Upper lobe of right lung (tissue), 1 donor: ENCODE data around the gene CADPS. TPM values are rescaled to one million over a fixed set of nuclear protein-coding genes. Genes with fewer than 3 reads are reported as not detected.

Experiments used
- ATAC-seq: fragments of 200-7000 bp; cut with Tn5 transposase; one replicate; pipeline ENCODE4 v1.9.1; 2020; ENCODE audit warnings: mild to moderate bottlenecking, moderate library complexity
- DNase-seq: peaks from one replicate; pipeline ENCODE4 v3.0.0-alpha.2; 2020
- H3K27ac ChIP-seq: fragments of 200-600 bp; one replicate; pipeline ENCODE4 v1.8.0; 2022
- H3K27me3 ChIP-seq: fragments of 200-600 bp; one replicate; pipeline ENCODE4 v1.8.0; 2022; ENCODE audit warnings: mild to moderate bottlenecking
- H3K36me3 ChIP-seq: fragments of 200-600 bp; one replicate; pipeline ENCODE4 v1.8.0; 2022
- H3K4me1 ChIP-seq: fragments of 200-600 bp; one replicate; pipeline ENCODE4 v1.8.0; 2022
- H3K4me3 ChIP-seq: fragments of 200-600 bp; one replicate; pipeline ENCODE4 v1.8.0; 2022; ENCODE audit warnings: mild to moderate bottlenecking
- H3K9me3 ChIP-seq: fragments of 200-600 bp; one replicate; pipeline ENCODE4 v1.8.0; 2022
- intact Hi-C: fragments of 100-400 bp; cut with DNase I; formaldehyde crosslinking; loops from one replicate; pipeline ENCODE4 v1.11.0; 2022
- total RNA-seq: library from RNA; stranded (reverse); fragmentation: NEBNext Ultra II Directional; extraction: Animal tissue kit (Norgen Biotek cat#: 25700); gene quantifications from one replicate; pipeline ENCODE4 v1.2.1, GENCODE V29; 2021
- TF ChIP-seq, protein P1 (sequence below): fragments of 200-600 bp; IDR thresholded peaks from one replicate; pipeline ENCODE4 v1.8.0; 2022; ENCODE audit warnings: antibody characterized with exemption
- donor health status: DM: no; HTN: yes; CAD: no; lungs with severe emphysema.

The CADPS gene
- total RNA-seq, 1 donor from 2014 or later = 1.1 TPM

DNA sequence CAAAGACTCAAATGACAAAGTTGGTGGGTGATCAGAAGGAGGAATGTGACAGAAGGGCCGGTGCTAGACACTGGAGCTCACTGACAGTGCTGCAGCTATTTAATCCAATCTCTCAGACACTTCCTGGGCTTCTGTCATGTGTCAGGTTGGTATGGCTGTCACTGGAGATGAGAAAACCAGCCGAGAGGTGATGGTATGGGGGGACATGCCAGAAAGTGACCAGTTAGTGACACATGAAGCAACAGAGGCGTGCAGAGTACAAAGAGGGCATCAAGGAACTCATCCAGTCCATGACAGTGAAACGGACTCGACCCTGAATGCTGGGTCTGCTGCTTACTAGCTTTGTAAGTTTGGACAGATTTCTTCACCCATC is 219.5 kb downstream of the CADPS start:
- Histone ChIP-seq H3K4me3 (no peak overlapping the region), H3K4me1 (no peaks in the 10 kb centered on the region), H3K27me3 (no peaks in the 10 kb centered on the region), H3K36me3 (no peaks in the 10 kb centered on the region), H3K27ac (no peak overlapping the region), H3K9me3 (no peaks in the 10 kb centered on the region)
- intact Hi-C loops = no loop called here
- TF ChIP-seq, protein P1, sequence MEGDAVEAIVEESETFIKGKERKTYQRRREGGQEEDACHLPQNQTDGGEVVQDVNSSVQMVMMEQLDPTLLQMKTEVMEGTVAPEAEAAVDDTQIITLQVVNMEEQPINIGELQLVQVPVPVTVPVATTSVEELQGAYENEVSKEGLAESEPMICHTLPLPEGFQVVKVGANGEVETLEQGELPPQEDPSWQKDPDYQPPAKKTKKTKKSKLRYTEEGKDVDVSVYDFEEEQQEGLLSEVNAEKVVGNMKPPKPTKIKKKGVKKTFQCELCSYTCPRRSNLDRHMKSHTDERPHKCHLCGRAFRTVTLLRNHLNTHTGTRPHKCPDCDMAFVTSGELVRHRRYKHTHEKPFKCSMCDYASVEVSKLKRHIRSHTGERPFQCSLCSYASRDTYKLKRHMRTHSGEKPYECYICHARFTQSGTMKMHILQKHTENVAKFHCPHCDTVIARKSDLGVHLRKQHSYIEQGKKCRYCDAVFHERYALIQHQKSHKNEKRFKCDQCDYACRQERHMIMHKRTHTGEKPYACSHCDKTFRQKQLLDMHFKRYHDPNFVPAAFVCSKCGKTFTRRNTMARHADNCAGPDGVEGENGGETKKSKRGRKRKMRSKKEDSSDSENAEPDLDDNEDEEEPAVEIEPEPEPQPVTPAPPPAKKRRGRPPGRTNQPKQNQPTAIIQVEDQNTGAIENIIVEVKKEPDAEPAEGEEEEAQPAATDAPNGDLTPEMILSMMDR = no peak
- no peak for ATAC-seq
- DNase-seq = no peak

DNA sequence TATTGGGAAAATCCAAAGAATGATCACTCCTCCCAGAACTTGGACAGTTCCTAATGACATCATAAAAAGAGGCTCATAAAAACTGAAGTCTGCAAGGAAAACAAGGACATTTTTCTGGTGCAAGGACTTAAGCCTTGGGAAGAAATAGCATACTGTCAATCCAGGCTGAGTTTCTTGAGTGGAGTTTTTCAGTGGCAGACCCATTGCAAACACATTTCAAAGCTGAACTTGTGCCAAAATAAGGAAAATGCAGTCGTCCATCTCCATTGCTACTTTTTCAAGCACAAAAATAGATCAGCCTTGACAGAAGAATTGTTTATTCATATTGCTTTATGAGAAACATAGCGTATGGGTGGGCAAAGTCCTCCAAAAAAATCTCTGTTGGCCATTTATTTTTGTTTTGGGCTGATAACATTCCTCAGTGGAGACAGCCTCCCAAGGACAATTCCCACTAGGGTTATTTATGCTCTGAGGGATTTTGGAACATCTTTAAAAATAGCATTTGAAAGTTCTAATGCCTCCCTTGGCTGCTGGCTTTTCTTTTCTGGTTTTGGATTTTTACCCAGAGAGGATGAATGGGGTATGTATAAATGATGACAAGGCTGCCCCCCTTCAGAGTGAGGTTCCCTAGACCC is 220.0 kb downstream of the CADPS start:
- H3K27ac ChIP-seq = no peak overlapping the region
- no peaks in the 10 kb centered on the region for H3K9me3 ChIP-seq
- H3K36me3 ChIP-seq = no peaks in the 10 kb centered on the region
- intact Hi-C loops = no loop called here
- ATAC-seq = no peak
- no peaks in the 10 kb centered on the region for H3K4me1 ChIP-seq
- H3K27me3 ChIP-seq = no peaks in the 10 kb centered on the region
- no peak for DNase-seq
- H3K4me3 ChIP-seq = no peak overlapping the region
- TF ChIP-seq, protein P1 = no peak

GRCh38 chr3:62653796-62654195 is 221.4 kb downstream of the CADPS start:
- Histone ChIP-seq H3K4me1 (no peaks in the 10 kb centered on the region), H3K27me3 (no peaks in the 10 kb centered on the region), H3K4me3 (no peak overlapping the region), H3K9me3 (no peaks in the 10 kb centered on the region), H3K36me3 (no peaks in the 10 kb centered on the region), H3K27ac (no peak overlapping the region)
- DNase-seq = no peak
- TF ChIP-seq, protein P1 = no peak
- intact Hi-C loops = no loop called here
- ATAC-seq = no peak

- Histone ChIP-seq H3K36me3 (no peaks in the 10 kb centered on the region), H3K27me3 (no peaks in the 10 kb centered on the region), H3K27ac (no peak overlapping the region), H3K4me1 (no peaks in the 10 kb centered on the region), H3K9me3 (no peaks in the 10 kb centered on the region), H3K4me3 (no peak overlapping the region)
- DNase-seq = no peak
- no peak for ATAC-seq
- TF ChIP-seq, protein P1 = no peak
- intact Hi-C loops = no loop called here
These were observed 227.5 kb downstream of the CADPS start for GRCh38 chr3:62647711-62648110.

DNA sequence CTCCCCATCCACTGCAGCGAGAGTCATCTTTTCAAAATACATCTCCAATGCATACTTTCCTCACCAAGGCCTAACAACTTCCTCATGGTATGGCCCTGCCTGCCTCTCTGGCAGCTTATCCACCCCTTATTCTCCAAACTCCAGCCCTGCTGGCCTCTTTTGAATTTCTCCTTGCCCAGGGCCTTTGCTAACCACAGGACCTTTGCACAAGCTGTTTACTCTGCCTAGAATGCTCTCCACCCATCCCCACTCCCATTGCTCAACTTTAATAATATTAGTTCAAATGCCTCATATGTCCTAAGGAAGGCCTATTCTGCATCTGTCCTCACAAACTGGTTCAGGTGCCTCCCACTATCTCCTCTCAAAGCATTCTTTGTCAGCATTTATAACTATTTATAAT is 230.7 kb downstream of the CADPS start:
- H3K4me1 ChIP-seq = no peaks in the 10 kb centered on the region
- no peaks in the 10 kb centered on the region for H3K9me3 ChIP-seq
- intact Hi-C loops = no loop called here
- H3K36me3 ChIP-seq = no peaks in the 10 kb centered on the region
- ATAC-seq (no peak), DNase-seq (no peak)
- TF ChIP-seq, protein P1 = no peak
- no peak overlapping the region for H3K27ac ChIP-seq
- no peak overlapping the region for H3K4me3 ChIP-seq
- H3K27me3 ChIP-seq = no peaks in the 10 kb centered on the region

DNA sequence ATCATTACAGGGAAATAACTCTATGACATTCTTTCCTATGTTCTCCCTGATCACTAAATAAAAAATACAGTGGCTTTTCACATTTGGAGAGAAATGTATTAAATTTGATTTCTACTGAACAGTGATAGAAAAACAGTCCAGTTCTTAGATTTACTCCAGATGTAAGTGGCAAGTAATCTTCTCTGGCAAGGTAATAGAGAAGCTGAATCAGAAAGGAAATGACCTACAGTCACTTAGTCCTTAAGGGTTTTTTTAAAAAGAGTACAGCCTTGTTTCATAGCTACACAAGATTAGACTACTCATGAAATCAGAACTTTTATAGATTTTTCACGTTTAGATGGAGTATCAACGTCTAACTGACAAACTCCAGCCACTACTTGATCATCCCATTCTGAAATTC is 236.9 kb downstream of the CADPS start:
- intact Hi-C loops = no loop called here
- H3K27ac ChIP-seq = no peak overlapping the region
- no peaks in the 10 kb centered on the region for H3K36me3 ChIP-seq
- no peaks in the 10 kb centered on the region for H3K27me3 ChIP-seq
- ATAC-seq = no peak
- H3K9me3 ChIP-seq = no peaks in the 10 kb centered on the region
- no peak overlapping the region for H3K4me3 ChIP-seq
- TF ChIP-seq, protein P1 = no peak
- no peak for DNase-seq
- no peaks in the 10 kb centered on the region for H3K4me1 ChIP-seq
